K562 treated with DMSO at 1 percent for 24 hours (cell line): ENCODE measurements around the gene ZFX. TPM values are rescaled to one million over a fixed set of nuclear protein-coding genes. Genes with fewer than 3 reads are reported as not detected.

Experiments used
- total RNA-seq: library from RNA; unstranded; fragments of 300-600 nt; gene quantifications from 2 replicates; pipeline ENCODE4 v1.2.3, GENCODE V29; 2022; ENCODE audit warnings: low read depth; ENCODE audit not compliant: insufficient read depth

The ZFX gene
- 9.9 and 10.7 TPM in 2 replicates for total RNA-seq

DNA sequence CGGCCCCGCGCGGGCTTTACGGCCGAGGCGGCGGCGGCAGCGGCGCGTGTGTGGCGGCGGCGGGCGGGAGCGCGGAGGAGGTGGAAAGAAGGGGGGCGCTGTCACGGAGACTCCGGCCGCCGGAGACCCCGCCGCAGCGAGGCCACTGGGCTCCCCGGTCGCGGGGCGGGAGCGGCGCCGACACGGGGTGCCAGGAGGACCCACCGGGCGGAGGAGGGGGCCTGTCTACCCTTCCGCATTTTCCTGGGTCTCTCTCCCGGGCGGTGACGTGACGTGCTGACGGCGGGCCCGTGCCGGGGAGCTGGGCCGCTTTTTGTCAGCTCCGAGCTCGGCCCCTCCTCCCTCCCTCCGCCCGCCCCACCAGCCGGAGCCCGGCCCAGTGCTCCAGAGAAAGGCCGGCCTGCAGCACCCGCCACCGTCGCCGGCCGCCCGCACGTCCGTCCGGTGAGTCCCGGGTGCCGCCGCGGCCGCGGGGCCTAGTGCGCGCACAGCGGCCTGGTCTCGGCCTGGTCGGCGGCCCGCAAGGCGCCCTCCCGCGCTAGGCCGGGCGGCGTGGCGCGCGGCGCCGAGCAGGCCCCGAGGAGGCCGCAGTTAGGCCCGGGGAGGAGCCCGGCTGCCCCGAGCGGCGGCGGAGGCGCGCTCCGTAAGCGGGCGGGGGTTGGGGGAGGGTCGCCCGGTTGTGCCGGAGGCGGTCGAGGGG, at the start of gene ZFX:
TSS of gene ZFX (plus strand) at position 379 of the 700 bp plus-strand sequence. CDS start 23,014 bp downstream, outside the sequence.

Other genes with a start within 250 kb of the ZFX start
- gene APOO, start 241.8 kb upstream of the ZFX start, total RNA-seq, result 31.5 and 38.3 TPM in 2 replicates
- gene CXorf58, start 241.7 kb upstream of the ZFX start, total RNA-seq, result not detected in 2 replicates
- 6.0 and 6.1 TPM in 2 replicates for gene KLHL15, start 122.5 kb upstream of the ZFX start, total RNA-seq
- 127 and 134 TPM in 2 replicates for gene EIF2S3, start 94.8 kb upstream of the ZFX start, total RNA-seq
- not detected in 2 replicates for gene SUPT20HL2, start 164.3 kb downstream of the ZFX start, total RNA-seq
- not detected in 2 replicates for gene SUPT20HL1, start 210.9 kb downstream of the ZFX start, total RNA-seq